ENCODE results near the gene THTPA. TPM values are rescaled to one million over a fixed set of nuclear protein-coding genes. Genes with fewer than 3 reads are reported as not detected.

THTPA gene
- total and polyA plus RNA-seq, 2 of the 13 experiments (the other 11 are each of a cell fraction or from before 2014, with no cell fraction given), result 7.4 to 8.7 TPM

DNA sequence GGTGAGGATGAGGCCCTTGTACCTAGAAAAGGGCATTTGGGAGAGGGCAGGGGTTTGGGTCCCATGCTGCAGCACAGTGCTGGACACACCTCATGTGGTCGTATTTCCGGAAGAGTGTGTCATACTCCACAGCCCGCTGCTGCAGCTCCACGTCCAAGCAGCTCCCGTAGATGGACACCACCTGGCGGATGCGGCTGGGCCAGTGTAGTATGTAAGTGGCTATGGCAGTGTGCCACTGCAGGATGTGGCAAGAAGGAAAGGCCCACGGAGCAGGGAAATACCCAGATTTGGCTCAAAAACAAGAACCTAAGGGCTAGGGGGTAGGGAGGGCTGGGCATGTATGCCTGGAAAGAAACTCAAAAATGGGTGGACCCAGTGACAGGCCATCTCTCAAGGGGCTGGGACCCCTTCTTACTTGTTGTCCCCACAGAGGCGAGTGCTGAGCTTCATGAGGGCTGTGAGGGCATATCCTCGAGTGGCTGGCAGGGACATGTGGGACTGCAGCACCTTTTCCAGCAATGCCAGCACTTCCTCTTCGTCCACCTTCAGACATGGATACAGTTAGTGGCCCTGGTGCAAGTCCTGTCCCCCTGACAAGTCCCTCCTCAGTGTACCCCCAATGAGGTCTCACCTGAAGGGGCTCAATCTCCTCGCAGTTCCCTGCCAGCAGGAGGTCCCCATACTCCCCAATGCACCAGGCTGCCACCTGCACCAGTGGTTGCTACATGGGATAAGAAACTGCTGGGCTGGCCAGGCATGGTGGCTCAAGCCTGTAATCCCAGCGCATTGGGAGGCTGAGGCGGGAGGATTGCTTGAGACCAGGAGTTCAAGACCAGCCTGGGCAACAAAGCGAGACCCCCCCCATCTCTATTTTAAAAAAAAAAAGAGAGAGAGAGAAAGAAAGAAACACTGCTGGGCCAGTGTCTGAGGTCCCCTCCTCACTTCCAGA is 6.1 kb downstream of the THTPA start (continued):
- TF ChIP-seq ZBTB38 (CRISPR knock-in tag; IDR thresholded peaks at IDR 0.05) (0 out of 2 replicates have a peak, but pooled peaks have one; percentile 50), RAD21 (CRISPR knock-in tag; IDR thresholded peaks at IDR 0.05) (no peak), ZNF572 (CRISPR knock-in tag; IDR thresholded peaks at IDR 0.05) (peak; percentile 41; the same call in 1 of the 2 replicates), ZNF230 (CRISPR knock-in tag; IDR thresholded peaks at IDR 0.05) (peak; percentile 78; the same call in 1 of the 2 replicates), POLR2A (IDR thresholded peaks at IDR 0.05; ENCODE audit: insufficient read depth in 1 of 2, low read depth in 2 of 2, low read length in 2 of 2) (no peak; a peak in 1 of 4 replicates), XBP1 (CRISPR knock-in tag; IDR thresholded peaks at IDR 0.05) (0 out of 2 replicates have a peak, but pooled peaks have one; percentile 26), ZNF883 (CRISPR knock-in tag; IDR thresholded peaks at IDR 0.05; ENCODE audit: not compliant biosample characterization) (peak; percentile 52), KLF13 (CRISPR knock-in tag; IDR thresholded peaks at IDR 0.05) (peak; percentile 78; the same call in 1 of the 2 replicates), ZSCAN29 (CRISPR knock-in tag; conservative IDR thresholded peaks at IDR 0.05) (peak; percentile 56; the same call in 1 of the 2 replicates), ZNF567 (CRISPR knock-in tag; IDR thresholded peaks at IDR 0.05; ENCODE audit: borderline replicate concordance) (peak; percentile 74), ZSCAN22 (CRISPR knock-in tag; IDR thresholded peaks at IDR 0.05) (no peak)
- TF ChIP-seq, protein P1, sequence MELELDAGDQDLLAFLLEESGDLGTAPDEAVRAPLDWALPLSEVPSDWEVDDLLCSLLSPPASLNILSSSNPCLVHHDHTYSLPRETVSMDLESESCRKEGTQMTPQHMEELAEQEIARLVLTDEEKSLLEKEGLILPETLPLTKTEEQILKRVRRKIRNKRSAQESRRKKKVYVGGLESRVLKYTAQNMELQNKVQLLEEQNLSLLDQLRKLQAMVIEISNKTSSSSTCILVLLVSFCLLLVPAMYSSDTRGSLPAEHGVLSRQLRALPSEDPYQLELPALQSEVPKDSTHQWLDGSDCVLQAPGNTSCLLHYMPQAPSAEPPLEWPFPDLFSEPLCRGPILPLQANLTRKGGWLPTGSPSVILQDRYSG (CRISPR knock-in tag; IDR thresholded peaks at IDR 0.05), result no peak
- TF ChIP-seq, protein P2, sequence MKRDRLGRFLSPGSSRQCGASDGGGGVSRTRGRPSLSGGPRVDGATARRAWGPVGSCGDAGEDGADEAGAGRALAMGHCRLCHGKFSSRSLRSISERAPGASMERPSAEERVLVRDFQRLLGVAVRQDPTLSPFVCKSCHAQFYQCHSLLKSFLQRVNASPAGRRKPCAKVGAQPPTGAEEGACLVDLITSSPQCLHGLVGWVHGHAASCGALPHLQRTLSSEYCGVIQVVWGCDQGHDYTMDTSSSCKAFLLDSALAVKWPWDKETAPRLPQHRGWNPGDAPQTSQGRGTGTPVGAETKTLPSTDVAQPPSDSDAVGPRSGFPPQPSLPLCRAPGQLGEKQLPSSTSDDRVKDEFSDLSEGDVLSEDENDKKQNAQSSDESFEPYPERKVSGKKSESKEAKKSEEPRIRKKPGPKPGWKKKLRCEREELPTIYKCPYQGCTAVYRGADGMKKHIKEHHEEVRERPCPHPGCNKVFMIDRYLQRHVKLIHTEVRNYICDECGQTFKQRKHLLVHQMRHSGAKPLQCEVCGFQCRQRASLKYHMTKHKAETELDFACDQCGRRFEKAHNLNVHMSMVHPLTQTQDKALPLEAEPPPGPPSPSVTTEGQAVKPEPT (CRISPR knock-in tag; IDR thresholded peaks at IDR 0.05; ENCODE audit: low read depth), result peak; percentile 38; the same call in 1 of the 2 replicates
- TF ChIP-seq, protein P3, sequence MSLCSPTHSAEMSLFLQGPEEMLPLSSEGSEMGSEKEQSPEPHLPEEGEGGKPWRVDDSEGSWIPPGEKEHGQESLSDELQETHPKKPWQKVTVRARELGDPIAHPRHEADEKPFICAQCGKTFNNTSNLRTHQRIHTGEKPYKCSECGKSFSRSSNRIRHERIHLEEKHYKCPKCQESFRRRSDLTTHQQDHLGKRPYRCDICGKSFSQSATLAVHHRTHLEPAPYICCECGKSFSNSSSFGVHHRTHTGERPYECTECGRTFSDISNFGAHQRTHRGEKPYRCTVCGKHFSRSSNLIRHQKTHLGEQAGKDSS (CRISPR knock-in tag; IDR thresholded peaks at IDR 0.05; ENCODE audit: borderline replicate concordance, low read depth), result 0 out of 2 replicates have a peak, but pooled peaks have one; percentile 27
- TF ChIP-seq, protein P4, sequence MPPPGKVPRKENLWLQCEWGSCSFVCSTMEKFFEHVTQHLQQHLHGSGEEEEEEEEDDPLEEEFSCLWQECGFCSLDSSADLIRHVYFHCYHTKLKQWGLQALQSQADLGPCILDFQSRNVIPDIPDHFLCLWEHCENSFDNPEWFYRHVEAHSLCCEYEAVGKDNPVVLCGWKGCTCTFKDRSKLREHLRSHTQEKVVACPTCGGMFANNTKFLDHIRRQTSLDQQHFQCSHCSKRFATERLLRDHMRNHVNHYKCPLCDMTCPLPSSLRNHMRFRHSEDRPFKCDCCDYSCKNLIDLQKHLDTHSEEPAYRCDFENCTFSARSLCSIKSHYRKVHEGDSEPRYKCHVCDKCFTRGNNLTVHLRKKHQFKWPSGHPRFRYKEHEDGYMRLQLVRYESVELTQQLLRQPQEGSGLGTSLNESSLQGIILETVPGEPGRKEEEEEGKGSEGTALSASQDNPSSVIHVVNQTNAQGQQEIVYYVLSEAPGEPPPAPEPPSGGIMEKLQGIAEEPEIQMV (CRISPR knock-in tag; IDR thresholded peaks at IDR 0.05; ENCODE audit: low read depth), result peak; percentile 25; the same call in 1 of the 2 replicates
- TF ChIP-seq, protein P5, sequence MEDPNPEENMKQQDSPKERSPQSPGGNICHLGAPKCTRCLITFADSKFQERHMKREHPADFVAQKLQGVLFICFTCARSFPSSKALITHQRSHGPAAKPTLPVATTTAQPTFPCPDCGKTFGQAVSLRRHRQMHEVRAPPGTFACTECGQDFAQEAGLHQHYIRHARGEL (CRISPR knock-in tag; IDR thresholded peaks at IDR 0.05), result no peak
- TF ChIP-seq, protein P6, sequence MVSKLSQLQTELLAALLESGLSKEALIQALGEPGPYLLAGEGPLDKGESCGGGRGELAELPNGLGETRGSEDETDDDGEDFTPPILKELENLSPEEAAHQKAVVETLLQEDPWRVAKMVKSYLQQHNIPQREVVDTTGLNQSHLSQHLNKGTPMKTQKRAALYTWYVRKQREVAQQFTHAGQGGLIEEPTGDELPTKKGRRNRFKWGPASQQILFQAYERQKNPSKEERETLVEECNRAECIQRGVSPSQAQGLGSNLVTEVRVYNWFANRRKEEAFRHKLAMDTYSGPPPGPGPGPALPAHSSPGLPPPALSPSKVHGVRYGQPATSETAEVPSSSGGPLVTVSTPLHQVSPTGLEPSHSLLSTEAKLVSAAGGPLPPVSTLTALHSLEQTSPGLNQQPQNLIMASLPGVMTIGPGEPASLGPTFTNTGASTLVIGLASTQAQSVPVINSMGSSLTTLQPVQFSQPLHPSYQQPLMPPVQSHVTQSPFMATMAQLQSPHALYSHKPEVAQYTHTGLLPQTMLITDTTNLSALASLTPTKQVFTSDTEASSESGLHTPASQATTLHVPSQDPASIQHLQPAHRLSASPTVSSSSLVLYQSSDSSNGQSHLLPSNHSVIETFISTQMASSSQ (IDR thresholded peaks at IDR 0.05; ENCODE audit: low read depth), result no peak
- TF ChIP-seq, protein P6 (CRISPR knock-in tag; IDR thresholded peaks at IDR 0.05; ENCODE audit: borderline replicate concordance), result 0 out of 2 replicates have a peak, but pooled peaks have one; percentile 50

Data from HepG2 (cell line).